Iris pigment epithelial cell (primary cell): Measurements from ENCODE around the gene HCN4.

Source experiments
- DNase-seq: peaks from one replicate; pipeline ENCODE4 v3.0.0-alpha.2; 2011; ENCODE audit warnings: low read depth

Gene HCN4

GRCh38 chr15:73344056-73344455 is 24.7 kb downstream of the HCN4 start:
- peak; percentile 19 for DNase-seq

- no peak for DNase-seq
Observed at GRCh38 chr15:73341886-73342600, 26.7 kb downstream of the HCN4 start.

- no peak for DNase-seq
Observed at GRCh38 chr15:73340502-73341192, 28.1 kb downstream of the HCN4 start.

- no peak for DNase-seq
Observed at GRCh38 chr15:73338606-73339374, 30.0 kb downstream of the HCN4 start.

- DNase-seq = no peak
Observed at GRCh38 chr15:73338058-73338457, 30.7 kb downstream of the HCN4 start.

- DNase-seq = no peak
Observed at GRCh38 chr15:73337187-73337586, 31.6 kb downstream of the HCN4 start.

GRCh38 chr15:73336756-73337155 is 32.0 kb downstream of the HCN4 start:
- no peak for DNase-seq

- DNase-seq = no peak
Observed at GRCh38 chr15:73335471-73335870, 33.3 kb downstream of the HCN4 start.

GRCh38 chr15:73335026-73335425 is 33.7 kb downstream of the HCN4 start:
- DNase-seq = no peak

GRCh38 chr15:73334086-73334485 is 34.7 kb downstream of the HCN4 start:
- DNase-seq = no peak

GRCh38 chr15:73333001-73333400 is 35.8 kb downstream of the HCN4 start:
- no peak for DNase-seq

GRCh38 chr15:73331991-73332925 is 36.5 kb downstream of the HCN4 start:
- DNase-seq = no peak

GRCh38 chr15:73331501-73331900 is 37.3 kb downstream of the HCN4 start:
- no peak for DNase-seq

- DNase-seq = no peak
Observed at GRCh38 chr15:73330206-73331051, 38.3 kb downstream of the HCN4 start.

- DNase-seq = no peak
Observed at GRCh38 chr15:73329501-73330200, 39.1 kb downstream of the HCN4 start.

GRCh38 chr15:73328981-73329380 is 39.8 kb downstream of the HCN4 start:
- DNase-seq = no peak

GRCh38 chr15:73328149-73328820 is 40.5 kb downstream of the HCN4 start:
- no peak for DNase-seq

GRCh38 chr15:73326157-73326556 is 42.6 kb downstream of the HCN4 start:
- DNase-seq = no peak

- no peak for DNase-seq
Observed at GRCh38 chr15:73325191-73325861, 43.4 kb downstream of the HCN4 start.
